GM18873 (cell line): ENCODE data around the gene SLC9A3.

Experiments
- ATAC-seq: cut with Tn5 transposase; IDR thresholded peaks from one replicate; pipeline ENCODE4 v1.9.1; 2021; ENCODE audit warnings: mild to moderate bottlenecking, moderate library complexity, moderate number of reproducible peaks; ENCODE audit not compliant: unreplicated experiment, low FRiP score

SLC9A3 gene

GRCh38 chr5:527646-528628, 3.7 kb upstream of the SLC9A3 start:
- no peak for ATAC-seq

DNA sequence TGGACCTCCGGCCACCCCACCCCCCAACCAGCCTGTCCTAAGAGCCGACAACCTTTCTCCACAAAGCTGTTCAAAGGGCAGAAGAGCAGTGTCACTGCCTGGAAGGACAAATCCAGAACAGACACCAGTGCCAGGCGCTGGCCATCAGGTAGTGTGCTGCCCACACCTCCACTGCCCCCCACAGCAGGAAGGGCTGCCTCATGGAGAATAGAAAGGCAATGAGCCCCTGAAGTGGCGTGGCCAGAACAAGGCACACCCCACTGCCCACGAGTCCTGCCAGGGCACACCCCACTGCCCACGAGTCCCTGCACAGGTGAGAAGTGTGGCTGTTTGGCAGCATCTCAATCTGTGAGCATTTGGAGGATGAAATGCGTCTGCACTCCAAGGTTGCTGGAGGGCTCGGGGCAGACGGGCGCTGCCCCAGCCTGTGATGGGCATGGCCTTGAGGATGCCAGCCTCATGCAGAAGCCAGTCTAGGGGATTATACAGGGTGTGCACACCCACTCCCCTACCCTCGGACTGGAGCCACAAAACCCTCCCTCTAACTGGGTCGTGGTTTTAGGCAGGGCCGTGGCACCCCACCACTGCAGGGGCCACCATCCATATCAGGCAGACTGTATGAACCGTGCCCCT, 2.3 kb upstream of the SLC9A3 start:
- no peak for ATAC-seq

DNA sequence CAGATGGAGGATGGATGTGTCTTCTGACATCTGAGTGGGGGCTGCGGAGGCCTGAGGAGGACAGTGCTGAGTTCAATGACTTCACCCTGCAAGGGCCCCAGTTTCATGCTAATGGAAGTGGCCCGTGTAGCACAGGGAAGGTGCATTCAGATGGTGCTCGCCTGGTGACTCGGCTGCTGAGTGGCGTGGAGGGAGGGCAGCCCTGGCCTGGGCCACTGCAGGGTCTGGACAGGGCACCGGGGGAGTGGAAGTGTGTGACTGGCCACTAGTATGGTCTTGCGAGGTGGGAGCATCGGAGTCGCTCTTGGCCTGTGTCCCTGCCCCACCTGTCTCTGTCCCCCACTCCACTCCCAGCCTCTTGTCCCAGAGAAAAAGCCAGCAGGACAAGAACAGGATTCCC, 1.7 kb upstream of the SLC9A3 start:
- no peak for ATAC-seq

- no peak for ATAC-seq
These were observed 918 bp upstream of the SLC9A3 start for GRCh38 chr5:524973-525761.

- no peak for ATAC-seq
These were observed 617 bp downstream of the SLC9A3 start for GRCh38 chr5:523441-524222.

DNA sequence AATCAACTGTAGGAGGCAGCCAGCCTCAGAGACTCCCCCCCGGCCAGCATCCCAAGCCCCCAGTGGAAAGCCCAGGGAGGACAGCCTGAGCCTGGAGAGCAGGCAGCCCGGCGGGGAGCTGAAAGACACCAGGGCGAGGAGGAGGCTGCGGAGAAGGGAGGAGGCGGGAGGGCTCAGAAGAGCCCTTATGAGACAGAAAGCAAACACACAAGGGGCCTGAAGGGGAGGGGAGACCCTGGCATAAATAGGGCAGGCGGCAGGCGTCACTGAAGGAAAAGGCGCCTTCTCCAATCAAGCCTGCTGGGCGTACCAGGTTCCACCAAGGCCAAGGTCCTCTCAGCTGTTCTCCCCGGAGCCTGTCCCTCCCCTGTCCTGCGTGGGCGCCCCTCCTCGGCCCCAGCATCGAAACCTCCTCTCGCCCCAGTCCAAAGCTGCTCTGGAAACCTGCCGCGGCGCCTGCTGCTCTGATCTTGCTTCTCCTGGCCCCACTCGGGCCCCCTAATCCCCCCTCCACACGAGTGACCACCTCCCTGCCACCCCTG, 1.3 kb downstream of the SLC9A3 start:
- no peak for ATAC-seq

DNA sequence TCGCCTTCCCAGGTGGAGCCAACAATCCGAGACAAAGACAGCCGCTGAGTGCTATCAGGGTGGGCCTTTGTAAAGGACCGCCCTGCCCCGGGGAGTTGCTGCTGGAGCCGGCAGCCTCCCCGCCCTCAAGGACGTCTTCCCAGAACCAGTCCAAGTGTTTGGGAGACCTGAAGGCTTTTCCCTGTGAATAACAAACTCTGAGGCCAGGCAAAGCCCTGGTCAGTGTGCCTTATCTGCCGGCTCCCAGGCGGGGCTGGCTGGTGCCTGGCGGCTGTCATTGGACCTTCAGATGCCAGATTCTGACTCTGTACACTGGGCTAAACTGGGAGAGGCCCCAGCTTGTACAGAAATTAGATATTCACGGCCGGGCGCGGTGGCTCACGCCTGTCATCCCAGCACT, 2.1 kb downstream of the SLC9A3 start:
- no peak for ATAC-seq

DNA sequence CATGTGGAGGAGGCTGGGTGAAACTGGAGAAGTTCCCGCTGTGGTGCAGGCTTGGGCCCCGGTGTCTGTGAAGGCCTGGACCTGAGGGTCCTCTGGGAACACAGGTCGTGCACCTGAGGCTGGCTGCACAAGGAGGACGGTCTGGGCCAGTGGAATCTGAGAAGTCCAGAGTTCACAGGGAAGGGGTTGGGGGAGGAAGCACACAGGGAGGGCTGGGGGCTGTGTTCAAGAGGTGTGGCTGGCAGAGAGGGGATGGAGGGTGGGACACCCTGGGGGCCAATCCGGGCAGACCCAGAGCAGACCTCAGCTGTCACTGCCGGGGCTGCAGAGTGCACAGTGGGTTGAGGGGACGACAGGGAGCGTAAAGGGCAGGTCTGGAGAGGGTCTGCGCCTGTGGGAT, 2.6 kb downstream of the SLC9A3 start:
- ATAC-seq: no peak

- ATAC-seq: no peak
These were observed 3.4 kb downstream of the SLC9A3 start for GRCh38 chr5:520850-521226.

GRCh38 chr5:520196-520849, 3.9 kb downstream of the SLC9A3 start:
- no peak for ATAC-seq

- ATAC-seq: no peak
These were observed 5.5 kb downstream of the SLC9A3 start for GRCh38 chr5:518721-519120.

- ATAC-seq: no peak
These were observed 6.6 kb downstream of the SLC9A3 start for GRCh38 chr5:517535-518100.

DNA sequence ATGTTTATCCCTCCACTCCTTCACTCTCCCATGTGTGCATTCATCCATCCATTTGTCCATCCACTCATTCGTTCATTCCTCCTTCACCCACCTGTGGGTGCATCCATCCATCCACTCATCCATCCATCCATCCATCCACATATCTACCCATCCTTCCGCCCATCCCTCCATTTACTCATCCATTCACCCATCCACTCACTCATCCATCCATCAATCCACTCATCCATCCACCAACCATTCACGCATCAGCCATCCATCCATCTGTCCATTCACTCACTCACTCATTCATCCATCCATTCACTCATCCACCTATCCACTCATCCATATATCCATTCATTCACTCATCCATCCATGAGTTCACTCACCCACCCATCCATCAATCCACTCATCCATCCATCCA, 7.3 kb downstream of the SLC9A3 start:
- ATAC-seq: no peak

GRCh38 chr5:516338-516925, 7.8 kb downstream of the SLC9A3 start:
- ATAC-seq: no peak

- no peak for ATAC-seq
These were observed 8.9 kb downstream of the SLC9A3 start for GRCh38 chr5:515273-515836.

GRCh38 chr5:514673-515072, 9.6 kb downstream of the SLC9A3 start:
- ATAC-seq: no peak

- ATAC-seq: no peak
These were observed 10.2 kb downstream of the SLC9A3 start for GRCh38 chr5:514101-514485.

- ATAC-seq: no peak
These were observed 10.8 kb downstream of the SLC9A3 start for GRCh38 chr5:513216-514100.
